Endothelial cell of umbilical vein (primary cell): Measurements from ENCODE around the gene KRTAP10-11. TPM values are rescaled to one million over a fixed set of nuclear protein-coding genes. Genes with fewer than 3 reads are reported as not detected.

ENCODE experiments used
- BruUV-seq: library from RNA; stranded (reverse); fragments of 400-500 nt; replicated peaks from 2 replicates; lab custom pipeline; 2021; lab: Mats Ljungman, UMichigan
- CTCF ChIA-PET: fragments of 300-600, 350-600 bp; sonication (Branson Sonifier 250); formaldehyde crosslinking; loops from one replicate; lab custom pipeline; 2021; ENCODE audit warnings: antibody characterized with exemption, inconsistent platforms; lab: Charles Lee
- POLR2A ChIA-PET: fragments of 300-600, 350-600 bp; sonication (Branson Sonifier 250); formaldehyde crosslinking; loops from one replicate; lab custom pipeline; 2021; ENCODE audit warnings: antibody characterized with exemption, inconsistent platforms; lab: Charles Lee
- DNase-seq: peaks from one replicate; pipeline ENCODE4 v3.0.0-alpha.2; 2011; ENCODE audit warnings: low read depth, low spot score
- FAIRE-seq: peaks from 2 replicates; lab custom pipeline; 2011; peaks lifted over from hg19 to GRCh38; lab: Jason Lieb, UNC
- H2AFZ ChIP-seq: 2 replicates; pipeline ENCODE4 v1.6.0; 2012; ENCODE audit warnings: low read depth, low read length, control low read depth, inconsistent platforms
- H3K27ac ChIP-seq: 2 replicates; pipeline ENCODE4 v1.5.1; 2011; ENCODE audit warnings: low read depth, mild to moderate bottlenecking, control low read depth, low read length, moderate library complexity; ENCODE audit not compliant: insufficient read depth
- H3K27me3 ChIP-seq, 2 experiments: 2 replicates each; pipeline versions ENCODE4 v1.6.0 to v1.6.1; 2011; ENCODE audit warnings: low read length in 2 of 2, mixed read lengths in 1 of 2; ENCODE audit not compliant: control insufficient read depth in 2 of 2, insufficient read depth in 2 of 2
- H3K36me3 ChIP-seq, 2 experiments: 2 replicates in 1 of 2; 3 replicates in 1 of 2; pipeline ENCODE4 v1.5.1; 2011; ENCODE audit warnings: low read length in 2 of 2, mild to moderate bottlenecking in 1 of 2, moderate library complexity in 1 of 2; ENCODE audit not compliant: control insufficient read depth in 2 of 2, insufficient read depth in 2 of 2; ENCODE audit errors: extremely low read depth in 1 of 2
- H3K4me1 ChIP-seq: 3 replicates; pipeline ENCODE4 v1.5.1; 2011; ENCODE audit warnings: mild to moderate bottlenecking, low read length; ENCODE audit not compliant: control insufficient read depth, insufficient read depth; ENCODE audit errors: extremely low read depth
- H3K4me2 ChIP-seq: 2 replicates; pipeline ENCODE4 v1.6.1; 2011; ENCODE audit warnings: low read length, control low read depth, mixed read lengths; ENCODE audit not compliant: insufficient read depth
- H3K4me3 ChIP-seq, 3 experiments: fragments of 200-600 bp in 1 of 3; sonication (generic), shearing (Covaris generic) in 1 of 3; replicated peaks in 1 of 3; 2 replicates each; pipeline ENCODE4 v1.5.1; 2011 to 2016; ENCODE audit warnings: control low read depth in 3 of 3, low read length in 3 of 3, mild to moderate bottlenecking in 2 of 3, inconsistent platforms in 1 of 3, low read depth in 1 of 3, moderate library complexity in 1 of 3; ENCODE audit not compliant: insufficient read depth in 1 of 3
- H3K79me2 ChIP-seq: 2 replicates; pipeline ENCODE4 v1.6.0; 2012; ENCODE audit warnings: low read length, inconsistent platforms; ENCODE audit not compliant: control insufficient read depth, insufficient read depth
- H3K9ac ChIP-seq: replicated peaks from 2 replicates; pipeline ENCODE3; 2011; ENCODE audit warnings: low read length, control low read depth; ENCODE audit not compliant: insufficient read depth; ENCODE audit errors: extremely low read depth
- H3K9me1 ChIP-seq: replicated peaks from 3 replicates; pipeline ENCODE4 v1.6.0; 2011; ENCODE audit warnings: mild to moderate bottlenecking, low read length; ENCODE audit not compliant: control insufficient read depth, insufficient read depth; ENCODE audit errors: extremely low read depth
- H3K9me3 ChIP-seq: replicated peaks from 2 replicates; pipeline ENCODE4 v1.5.1; 2012; ENCODE audit warnings: low read length, inconsistent platforms; ENCODE audit not compliant: control insufficient read depth, insufficient read depth
- H4K20me1 ChIP-seq: replicated peaks from 2 replicates; pipeline ENCODE3; 2011; ENCODE audit warnings: mild to moderate bottlenecking, low read length; ENCODE audit not compliant: control insufficient read depth, insufficient read depth; ENCODE audit errors: extremely low read depth
- CTCF ChIP-seq, 2 donors: IDR thresholded peaks; 1 replicate in 1 of 2; 2 replicates in 1 of 2; pipeline ENCODE4 v1.5.1; 2011; ENCODE audit warnings: low read length in 2 of 2, mild to moderate bottlenecking in 2 of 2, moderate library complexity in 2 of 2, control low read depth in 1 of 2, inconsistent platforms in 1 of 2, low read depth in 1 of 2; ENCODE audit not compliant: insufficient read depth in 1 of 2; ENCODE audit errors: extremely low read depth in 1 of 2
- EZH2 ChIP-seq: IDR thresholded peaks from 2 replicates; pipeline ENCODE4 v1.6.1; 2012; ENCODE audit warnings: borderline replicate concordance, low read depth, mild to moderate bottlenecking, moderate library complexity, low read length, inconsistent platforms; ENCODE audit not compliant: severe bottlenecking
- FOS ChIP-seq: IDR thresholded peaks from 2 replicates; pipeline ENCODE4 v1.6.1; 2011; ENCODE audit warnings: mild to moderate bottlenecking, low read length, moderate library complexity, borderline replicate concordance; ENCODE audit not compliant: insufficient read depth
- GATA2 ChIP-seq: IDR thresholded peaks from 2 replicates; pipeline ENCODE4 v1.7.0; 2011; ENCODE audit warnings: low read depth, mild to moderate bottlenecking, moderate library complexity, mixed read lengths, low read length; ENCODE audit not compliant: insufficient read length, insufficient read depth
- JUN ChIP-seq: IDR thresholded peaks from 2 replicates; pipeline ENCODE4 v1.6.1; 2011; ENCODE audit warnings: borderline replicate concordance, low read depth; ENCODE audit not compliant: insufficient read length, insufficient read depth
- MAX ChIP-seq: IDR thresholded peaks from 2 replicates; pipeline ENCODE4 v1.6.1; 2011; ENCODE audit not compliant: insufficient read depth, insufficient read length
- MYC ChIP-seq: IDR thresholded peaks from one replicate; pipeline ENCODE4 v1.6.1; 2011; ENCODE audit warnings: mild to moderate bottlenecking, low read depth, low read length
- POLR2A ChIP-seq: IDR thresholded peaks from 2 replicates; pipeline ENCODE4 v1.6.1; 2012; ENCODE audit warnings: low read depth, mild to moderate bottlenecking, control low read depth, low read length
- POLR2AphosphoS5 ChIP-seq: IDR thresholded peaks from 2 replicates; pipeline ENCODE4 v1.6.1; 2012; ENCODE audit warnings: low read depth, mild to moderate bottlenecking, control low read depth, low read length, moderate library complexity; ENCODE audit not compliant: insufficient read depth
- dilution Hi-C: fragments of 300-500 bp; cut with MboI; formaldehyde crosslinking; loops from one replicate; pipeline ENCODE4 v1.15.0; 2019; ENCODE audit warnings: low sequenced_read_pairs; ENCODE audit not compliant: extremely low pct_ligation_motif_present
- intact Hi-C: fragments of 100-400 bp; cut with micrococcal nuclease; formaldehyde crosslinking; loops from one replicate; pipeline ENCODE4 v1.10.0; 2022
- polyA plus RNA-seq, 4 experiments: library from polyadenylated mRNA; depleted of rRNA in 3 of 4; stranded (reverse) in 3 of 4; unstranded in 1 of 4; fragments of >200 nt; gene quantifications; 2 replicates each; pipeline versions ENCODE4 v1.2.1 to v1.2.3, GENCODE V29; 2011 to 2012; ENCODE audit warnings: missing spikeins in 1 of 4
- total RNA-seq: library from RNA; stranded (reverse); gene quantifications from 2 replicates; pipeline ENCODE4 v1.2.3, GENCODE V29; 2021

Gene KRTAP10-11
- total and polyA plus RNA-seq, 2 donors (not counting 3 experiments of a cell fraction or from before 2014, with no cell fraction given) = not detected

GRCh38 chr21:44615466-44615865, 30.7 kb upstream of the KRTAP10-11 start:
- dilution Hi-C loops (no loop called here), intact Hi-C loops (no loop called here)
- H3K27me3 ChIP-seq = no peaks in the 10 kb centered on the region
- H2AFZ ChIP-seq = no peak overlapping the region
- no peaks in the 10 kb centered on the region for H3K79me2 ChIP-seq
- no peak overlapping the region for H3K9ac ChIP-seq
- ChIA-PET POLR2A (no interaction called here), CTCF (no interaction called here)
- H3K4me3 ChIP-seq = no peak overlapping the region
- no peaks in the 10 kb centered on the region for H3K9me1 ChIP-seq
- no peak overlapping the region for H3K4me2 ChIP-seq
- BruUV-seq = no TSS peak
- TF ChIP-seq POLR2A (no peak), MYC (no peak)
- DNase-seq = no peak
- peaks cover 5% of the 10 kb centered on the region for H3K9me3 ChIP-seq
- H3K27ac ChIP-seq = no peak overlapping the region
- no peaks in the 10 kb centered on the region for H3K4me1 ChIP-seq
- H4K20me1 ChIP-seq = no peaks in the 10 kb centered on the region
- no peak for FAIRE-seq
- no peaks in the 10 kb centered on the region for H3K36me3 ChIP-seq

GRCh38 chr21:44615911-44616590, 30.2 kb upstream of the KRTAP10-11 start:
- BruUV-seq = no TSS peak
- TF ChIP-seq MAX (no peak), GATA2 (no peak), JUN (no peak), POLR2A (no peak), CTCF (IDR thresholded peaks at IDR 0.05; ENCODE audit: extremely low read depth in 1 of 2, insufficient read depth in 1 of 2, low read depth in 1 of 2, low read length in 2 of 2) (no peak), FOS (no peak), POLR2AphosphoS5 (no peak), MYC (no peak), EZH2 (no peak)
- no peaks in the 10 kb centered on the region for H3K36me3 ChIP-seq

More at GRCh38 chr21:44615911-44616590, 30.2 kb upstream of the KRTAP10-11 start:
- no peaks in the 10 kb centered on the region for H3K4me1 ChIP-seq
- dilution Hi-C loops = no loop called here
- H3K4me3 ChIP-seq = no peak overlapping the region
- no peaks in the 10 kb centered on the region for H3K79me2 ChIP-seq
- H4K20me1 ChIP-seq = no peaks in the 10 kb centered on the region
- no peak overlapping the region for H2AFZ ChIP-seq
- ChIA-PET CTCF (no interaction called here), POLR2A (no interaction called here)
- H3K4me2 ChIP-seq = no peak overlapping the region
- intact Hi-C loops = no loop called here
- no peaks in the 10 kb centered on the region for H3K27me3 ChIP-seq
- H3K9ac ChIP-seq = no peak overlapping the region
- H3K9me1 ChIP-seq = no peaks in the 10 kb centered on the region
- no peak for FAIRE-seq
- no peak overlapping the region for H3K27ac ChIP-seq
- DNase-seq = no peak
- peaks cover 5% of the 10 kb centered on the region for H3K9me3 ChIP-seq
